Vagina (tissue), 1 donor: ENCODE data around the gene ZSCAN4. TPM values are rescaled to one million over a fixed set of nuclear protein-coding genes. Genes with fewer than 3 reads are reported as not detected.

ENCODE experiments used
- total RNA-seq: library from RNA; depleted of rRNA; stranded (reverse); fragments of >200 nt; gene quantifications from one replicate; pipeline ENCODE4 v1.2.3, GENCODE V29; 2016

Gene ZSCAN4
- total RNA-seq, 1 donor from 2014 or later: not detected

Other genes starting within 250 kb of the ZSCAN4 start
- gene ZNF749, start 233.6 kb upstream of the ZSCAN4 start, total RNA-seq: 5.2 TPM
- 0.49 TPM for gene VN1R1, start 211.8 kb upstream of the ZSCAN4 start, total RNA-seq
- gene ZNF772, start 191.4 kb upstream of the ZSCAN4 start, total RNA-seq: 6.9 TPM
- 16.0 TPM for gene ZNF419, start 181.2 kb upstream of the ZSCAN4 start, total RNA-seq
- gene ZNF773, start 169.0 kb upstream of the ZSCAN4 start, total RNA-seq: 13.8 TPM
- 4.9 TPM for gene ZNF549, start 141.6 kb upstream of the ZSCAN4 start, total RNA-seq
- 8.1 TPM for gene ZNF550, start 109.1 kb upstream of the ZSCAN4 start, total RNA-seq
- gene ZNF416, start 90.0 kb upstream of the ZSCAN4 start, total RNA-seq: 3.9 TPM
- gene ZIK1, start 84.8 kb upstream of the ZSCAN4 start, total RNA-seq: 4.4 TPM
- gene ZNF530, start 69.0 kb upstream of the ZSCAN4 start, total RNA-seq: 0.74 TPM
- gene ZNF134, start 54.7 kb upstream of the ZSCAN4 start, total RNA-seq: 9.1 TPM
- 7.1 TPM for gene ZNF211, start 35.8 kb upstream of the ZSCAN4 start, total RNA-seq
- 16.9 TPM for gene ZNF551, start 13.0 kb downstream of the ZSCAN4 start, total RNA-seq
- 2.2 TPM for gene ZNF154, start 40.3 kb downstream of the ZSCAN4 start, total RNA-seq
- gene ZNF671, start 58.7 kb downstream of the ZSCAN4 start, total RNA-seq: 2.9 TPM
- 6.9 TPM for gene ZNF776, start 77.9 kb downstream of the ZSCAN4 start, total RNA-seq
- gene ZNF586, start 100.7 kb downstream of the ZSCAN4 start, total RNA-seq: 24.3 TPM
- 24.1 TPM for gene ZNF552, start 146.0 kb downstream of the ZSCAN4 start, total RNA-seq
- gene ZNF587B, start 161.4 kb downstream of the ZSCAN4 start, total RNA-seq: 17.9 TPM
- 17.7 TPM for gene ZNF587, start 180.9 kb downstream of the ZSCAN4 start, total RNA-seq
- 13.3 TPM for gene ZNF814, start 220.1 kb downstream of the ZSCAN4 start, total RNA-seq
- gene ZNF417, start 247.7 kb downstream of the ZSCAN4 start, total RNA-seq: 7.9 TPM